SU-DHL-6 (cell line): ENCODE data around the gene INVS.

Experiments used
- H2AFZ ChIP-seq: fragments of 200-600 bp; sonication (generic); 2 replicates; pipeline ENCODE4 v1.6.1; 2014; ENCODE audit warnings: low read depth, mild to moderate bottlenecking, moderate library complexity, mixed read lengths, antibody characterized with exemption, low read length; ENCODE audit not compliant: severe bottlenecking
- H3F3A ChIP-seq: fragments of 200-600 bp; shearing (Covaris generic); 2 replicates; pipeline ENCODE4 v1.6.0; 2016; ENCODE audit warnings: antibody characterized with exemption, mild to moderate bottlenecking; ENCODE audit not compliant: insufficient read depth
- H3K27ac ChIP-seq: fragments of 200-600 bp; sonication (generic); 2 replicates; pipeline ENCODE4 v1.5.1; 2016; ENCODE audit warnings: low read depth, mild to moderate bottlenecking, low read length, moderate library complexity, mixed read lengths
- H3K27me3 ChIP-seq: fragments of 200-600 bp; sonication (generic), shearing (Covaris generic); 2 replicates; pipeline ENCODE4 v1.6.0; 2014; ENCODE audit warnings: mild to moderate bottlenecking, low read length
- H3K36me3 ChIP-seq: fragments of 200-600 bp; sonication (generic); 2 replicates; pipeline ENCODE4 v1.6.1; 2014; ENCODE audit warnings: mild to moderate bottlenecking, low read length, mixed read lengths
- H3K4me2 ChIP-seq: fragments of 300-600, 200-600 bp; shearing (Covaris generic), sonication (generic); 2 replicates; pipeline ENCODE4 v1.6.0; 2014; ENCODE audit warnings: low read length, low read depth, mild to moderate bottlenecking; ENCODE audit not compliant: poor library complexity, severe bottlenecking
- H3K4me3 ChIP-seq: fragments of 200-600 bp; sonication (generic); 2 replicates; pipeline ENCODE4 v1.5.1; 2014; ENCODE audit warnings: antibody characterized with exemption, low read length, mild to moderate bottlenecking, mixed read lengths; ENCODE audit not compliant: insufficient read depth, poor library complexity, severe bottlenecking
- H3K79me2 ChIP-seq: fragments of 200-600 bp; sonication (generic); 2 replicates; pipeline ENCODE4 v1.6.1; 2014; ENCODE audit warnings: mild to moderate bottlenecking, low read length, moderate library complexity; ENCODE audit not compliant: insufficient read depth
- H3K9ac ChIP-seq: fragments of 200-600 bp; sonication (generic); 2 replicates; pipeline ENCODE4 v1.7.0; 2014; ENCODE audit warnings: mild to moderate bottlenecking, low read length
- H3K9me2 ChIP-seq: fragments of 200-600 bp; sonication (generic); replicated peaks from 2 replicates; pipeline ENCODE4 v1.6.1; 2014; ENCODE audit warnings: low read length; ENCODE audit not compliant: insufficient read depth
- H3K9me3 ChIP-seq: fragments of 200-600 bp; sonication (generic); 2 replicates; pipeline ENCODE4 v1.6.1; 2014; ENCODE audit warnings: low read length, mixed read lengths; ENCODE audit not compliant: insufficient read depth
- H4K20me1 ChIP-seq: fragments of 200-600 bp; sonication (generic); 2 replicates; pipeline ENCODE4 v1.6.1; 2014; ENCODE audit warnings: low read depth, mild to moderate bottlenecking, antibody characterized with exemption, low read length, moderate library complexity, mixed read lengths
- EZH2phosphoT487 ChIP-seq: fragments of 200-600 bp; sonication (generic), shearing (Covaris generic); conservative IDR thresholded peaks from 2 replicates; pipeline ENCODE4 v1.6.1; 2018; ENCODE audit warnings: mild to moderate bottlenecking, antibody characterized with exemption, low read length, moderate library complexity, mixed read lengths
- TF ChIP-seq, protein P1 (sequence below): fragments of 200-600 bp; sonication (generic); IDR thresholded peaks from one replicate; pipeline ENCODE4 v1.5.1; 2017; ENCODE audit warnings: antibody characterized with exemption, mild to moderate bottlenecking, low read length, moderate library complexity; ENCODE audit not compliant: insufficient read depth, poor library complexity, severe bottlenecking

The INVS gene

DNA sequence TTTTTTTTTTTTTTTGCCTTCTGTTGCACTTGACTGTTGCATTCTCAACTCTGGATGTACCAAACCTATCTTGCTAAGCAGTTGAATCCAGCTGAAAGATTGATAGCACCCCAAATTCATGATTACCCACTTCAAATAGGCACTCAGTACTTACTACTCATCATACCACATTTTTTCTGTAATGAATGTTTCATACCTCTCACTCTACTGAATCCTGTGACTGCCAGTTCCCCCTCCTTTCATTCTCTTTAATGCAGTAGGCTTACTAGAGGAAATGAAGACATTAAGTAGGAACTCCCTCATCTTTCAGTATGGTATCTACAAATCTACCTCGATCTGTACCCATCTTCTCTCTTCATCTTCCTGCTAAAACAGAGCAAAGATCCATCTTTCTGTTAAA, 6.8 kb downstream of the INVS start:
- Histone ChIP-seq H2AFZ (no peak overlapping the region), H3K36me3 (peaks cover 46% of the 10 kb centered on the region; the same call in 1 of the 2 replicates), H3F3A (no peaks in the 10 kb centered on the region), H3K27ac (no peak overlapping the region), H3K27me3 (no peaks in the 10 kb centered on the region), H3K79me2 (peaks cover 12% of the 10 kb centered on the region; the same call in 1 of the 2 replicates), H4K20me1 (no peaks in the 10 kb centered on the region), H3K9ac (no peak overlapping the region), H3K4me2 (no peak overlapping the region), H3K9me2 (no peaks in the 10 kb centered on the region), H3K4me3 (no peak overlapping the region), H3K9me3 (no peaks in the 10 kb centered on the region)
- TF ChIP-seq, protein P1, sequence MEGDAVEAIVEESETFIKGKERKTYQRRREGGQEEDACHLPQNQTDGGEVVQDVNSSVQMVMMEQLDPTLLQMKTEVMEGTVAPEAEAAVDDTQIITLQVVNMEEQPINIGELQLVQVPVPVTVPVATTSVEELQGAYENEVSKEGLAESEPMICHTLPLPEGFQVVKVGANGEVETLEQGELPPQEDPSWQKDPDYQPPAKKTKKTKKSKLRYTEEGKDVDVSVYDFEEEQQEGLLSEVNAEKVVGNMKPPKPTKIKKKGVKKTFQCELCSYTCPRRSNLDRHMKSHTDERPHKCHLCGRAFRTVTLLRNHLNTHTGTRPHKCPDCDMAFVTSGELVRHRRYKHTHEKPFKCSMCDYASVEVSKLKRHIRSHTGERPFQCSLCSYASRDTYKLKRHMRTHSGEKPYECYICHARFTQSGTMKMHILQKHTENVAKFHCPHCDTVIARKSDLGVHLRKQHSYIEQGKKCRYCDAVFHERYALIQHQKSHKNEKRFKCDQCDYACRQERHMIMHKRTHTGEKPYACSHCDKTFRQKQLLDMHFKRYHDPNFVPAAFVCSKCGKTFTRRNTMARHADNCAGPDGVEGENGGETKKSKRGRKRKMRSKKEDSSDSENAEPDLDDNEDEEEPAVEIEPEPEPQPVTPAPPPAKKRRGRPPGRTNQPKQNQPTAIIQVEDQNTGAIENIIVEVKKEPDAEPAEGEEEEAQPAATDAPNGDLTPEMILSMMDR, result no peak
- no peak for TF ChIP-seq EZH2phosphoT487

DNA sequence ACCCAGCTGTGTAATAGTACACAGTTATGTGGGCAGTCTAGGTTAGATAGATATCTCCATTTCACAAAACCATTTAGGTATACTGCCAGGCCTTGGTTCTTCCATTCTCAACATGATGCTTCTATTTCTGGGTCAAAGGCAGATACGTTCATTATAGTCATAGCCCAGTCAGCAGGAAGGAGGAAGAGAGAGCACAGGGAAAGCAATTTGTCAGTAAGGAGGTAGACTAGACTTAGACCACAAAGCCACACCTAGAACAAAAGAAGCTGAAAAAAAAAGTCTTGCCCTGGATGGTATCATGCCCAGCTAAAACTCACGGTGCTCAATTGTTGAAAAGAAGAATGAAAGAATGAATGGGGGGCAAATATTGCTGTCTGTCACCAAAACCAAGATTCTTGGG, 7.6 kb downstream of the INVS start:
- H3K4me3 ChIP-seq, result no peak overlapping the region
- H3K36me3 ChIP-seq, result peaks cover 44% of the 10 kb centered on the region; the same call in 1 of the 2 replicates
- TF ChIP-seq, protein P1, result no peak
- no peak for TF ChIP-seq EZH2phosphoT487

DNA sequence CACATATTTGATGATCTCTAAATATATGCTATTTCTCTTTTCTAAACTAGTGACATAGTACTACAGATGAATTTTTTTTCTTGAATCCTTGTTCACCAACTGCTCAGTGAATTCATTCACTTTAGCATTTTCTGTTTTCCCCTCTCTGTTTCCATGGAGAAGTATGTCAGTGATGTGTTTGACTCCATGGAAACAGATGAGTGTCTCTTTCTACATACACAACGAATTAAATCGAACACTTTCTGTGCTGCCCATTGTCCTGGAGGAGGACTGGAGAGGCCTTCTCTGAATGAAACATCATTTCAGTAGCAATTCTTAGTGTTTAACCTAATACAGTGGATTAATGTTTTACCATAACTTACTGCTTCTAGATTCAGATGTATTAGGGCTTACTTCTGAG, 9.5 kb downstream of the INVS start:
- H3K36me3 ChIP-seq, result peaks cover 43% of the 10 kb centered on the region; the same call in 1 of the 2 replicates

More for the DNA sequence above, 7.6 kb downstream of the INVS start:
- peaks cover 5% of the 10 kb centered on the region; the same call in 1 of the 2 replicates for H3K79me2 ChIP-seq
- no peaks in the 10 kb centered on the region for H4K20me1 ChIP-seq
- no peaks in the 10 kb centered on the region for H3F3A ChIP-seq
- no peak overlapping the region for H3K4me2 ChIP-seq
- H3K9me3 ChIP-seq, result no peaks in the 10 kb centered on the region
- H3K27ac ChIP-seq, result no peak overlapping the region
- no peaks in the 10 kb centered on the region for H3K27me3 ChIP-seq
- no peak overlapping the region for H2AFZ ChIP-seq
- no peak overlapping the region for H3K9ac ChIP-seq
- H3K9me2 ChIP-seq, result no peaks in the 10 kb centered on the region

More for the DNA sequence above, 9.5 kb downstream of the INVS start:
- Histone ChIP-seq H3K4me3 (no peak overlapping the region), H3K9me3 (no peaks in the 10 kb centered on the region), H3K27ac (no peak overlapping the region), H3K9me2 (no peaks in the 10 kb centered on the region), H2AFZ (no peak overlapping the region), H4K20me1 (no peaks in the 10 kb centered on the region), H3F3A (peaks cover 3% of the 10 kb centered on the region; the same call in 1 of the 2 replicates), H3K79me2 (peaks cover 8% of the 10 kb centered on the region; the same call in 1 of the 2 replicates), H3K9ac (no peak overlapping the region), H3K27me3 (no peaks in the 10 kb centered on the region), H3K4me2 (no peak overlapping the region)
- TF ChIP-seq, protein P1, result no peak
- no peak for TF ChIP-seq EZH2phosphoT487
